Endometrium (tissue), 2 donors: ENCODE data around the gene IGFALS.

Source experiments
- FAIRE-seq: peaks from 2 replicates; lab custom pipeline; 2012; peaks lifted over from hg19 to GRCh38; lab: Jason Lieb, UNC
- donor health status: control.
- donor health status: control.

The IGFALS gene

DNA sequence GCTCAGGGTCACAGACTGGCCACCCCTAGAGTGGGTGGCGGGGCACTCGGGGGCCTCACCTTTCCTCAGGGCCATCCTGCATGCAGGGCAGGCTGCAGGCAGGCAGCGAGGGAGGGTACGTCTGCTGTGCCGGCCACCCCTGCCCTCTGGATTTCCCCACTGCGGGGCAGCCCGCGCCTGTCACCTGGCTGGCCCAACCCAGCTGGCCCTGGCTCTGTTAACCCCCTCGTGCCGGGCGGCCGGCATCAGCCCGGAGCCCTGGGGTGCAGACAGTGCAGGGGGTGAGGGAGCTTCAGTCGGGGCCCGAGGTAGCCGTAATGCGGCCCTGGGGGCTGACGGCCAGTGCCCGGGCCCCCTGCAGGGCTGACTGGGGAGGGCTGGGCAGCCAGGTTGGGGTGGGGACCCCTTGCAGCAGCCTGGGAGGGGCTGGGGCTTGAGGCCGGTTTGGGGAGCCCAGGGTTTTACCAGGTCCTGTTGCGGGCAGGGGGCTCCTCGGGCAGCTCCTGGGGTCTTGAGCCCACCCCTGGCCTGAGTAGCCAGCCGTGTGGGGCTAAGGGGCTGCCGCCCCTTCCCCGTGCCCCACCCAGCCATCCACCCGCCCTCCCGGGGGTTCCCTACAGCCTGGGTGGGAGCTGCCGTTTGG is at the start of gene IGFALS:
IGFALS (minus strand) TSS at position 128 of the 643 bp plus-strand sequence; CDS start at position 75, 53 bp downstream.
- FAIRE-seq = no peak

DNA sequence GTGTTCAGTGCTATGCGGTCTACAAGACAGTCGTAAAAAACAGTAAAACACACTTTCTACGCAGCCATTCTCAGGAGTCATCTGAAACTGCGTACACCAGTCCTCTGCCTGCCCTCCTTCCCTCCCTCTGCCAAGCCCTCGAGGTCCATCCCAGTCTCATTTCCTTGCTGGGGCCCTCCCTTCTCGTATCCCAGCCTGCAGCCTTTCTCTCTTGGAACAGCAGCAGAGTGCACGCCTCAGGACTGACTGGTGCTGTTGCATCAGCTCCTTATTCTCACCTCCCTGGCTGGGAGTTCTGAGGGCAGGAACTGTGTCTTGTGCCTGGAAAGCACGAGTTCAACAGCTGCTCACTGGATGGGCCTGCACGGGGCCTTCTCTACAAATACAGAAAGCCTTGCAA is 46.0 kb upstream of the IGFALS start:
- no peak for FAIRE-seq

DNA sequence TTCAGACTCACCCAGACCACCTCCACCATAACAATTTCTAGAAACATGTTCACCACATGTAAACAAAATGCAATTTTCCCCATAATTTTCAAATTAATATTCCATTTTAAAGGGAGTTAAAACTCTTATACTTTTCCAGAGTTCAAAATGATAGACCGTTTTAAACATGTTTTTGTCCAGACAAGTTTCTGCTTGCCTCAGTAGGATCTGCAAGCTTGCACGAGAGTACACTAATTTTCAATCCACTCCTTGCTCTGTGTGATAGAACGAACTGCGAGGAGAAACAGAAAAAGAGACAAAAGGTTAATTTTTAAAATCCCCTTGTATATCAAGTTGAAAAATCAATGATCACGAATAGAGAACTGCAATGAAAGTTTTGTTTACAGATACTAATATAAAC is 40.6 kb upstream of the IGFALS start:
- FAIRE-seq = no peak

DNA sequence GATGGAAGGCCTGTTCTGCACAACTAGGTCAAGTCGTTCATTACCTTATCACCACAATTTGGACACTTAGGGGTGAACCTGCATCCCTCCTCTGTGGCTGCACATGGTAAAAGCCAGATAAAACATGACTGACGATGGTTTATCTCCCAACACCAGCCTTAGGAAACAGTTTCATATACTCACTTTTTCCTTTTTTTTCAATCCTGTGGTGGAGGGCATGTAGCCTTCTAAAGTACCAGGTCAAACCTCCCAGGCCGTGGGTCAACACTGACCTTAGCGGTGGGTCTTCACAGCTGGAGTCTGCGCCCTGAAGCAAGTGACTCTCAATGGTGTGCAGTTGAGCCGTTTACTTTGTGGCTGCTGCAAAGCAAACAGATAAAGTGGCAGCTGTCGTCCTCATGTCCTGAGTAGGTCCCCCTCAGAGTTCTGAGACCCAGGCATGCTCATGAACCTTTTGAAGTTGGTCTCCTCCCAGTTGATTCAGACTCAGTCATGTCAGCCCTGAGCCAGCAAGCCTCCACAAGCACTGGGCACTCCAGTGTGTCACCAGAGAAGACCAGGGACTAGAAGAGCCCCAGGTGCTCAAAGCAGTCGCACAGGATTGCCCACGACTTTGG is 39.4 kb upstream of the IGFALS start:
- FAIRE-seq = no peak

DNA sequence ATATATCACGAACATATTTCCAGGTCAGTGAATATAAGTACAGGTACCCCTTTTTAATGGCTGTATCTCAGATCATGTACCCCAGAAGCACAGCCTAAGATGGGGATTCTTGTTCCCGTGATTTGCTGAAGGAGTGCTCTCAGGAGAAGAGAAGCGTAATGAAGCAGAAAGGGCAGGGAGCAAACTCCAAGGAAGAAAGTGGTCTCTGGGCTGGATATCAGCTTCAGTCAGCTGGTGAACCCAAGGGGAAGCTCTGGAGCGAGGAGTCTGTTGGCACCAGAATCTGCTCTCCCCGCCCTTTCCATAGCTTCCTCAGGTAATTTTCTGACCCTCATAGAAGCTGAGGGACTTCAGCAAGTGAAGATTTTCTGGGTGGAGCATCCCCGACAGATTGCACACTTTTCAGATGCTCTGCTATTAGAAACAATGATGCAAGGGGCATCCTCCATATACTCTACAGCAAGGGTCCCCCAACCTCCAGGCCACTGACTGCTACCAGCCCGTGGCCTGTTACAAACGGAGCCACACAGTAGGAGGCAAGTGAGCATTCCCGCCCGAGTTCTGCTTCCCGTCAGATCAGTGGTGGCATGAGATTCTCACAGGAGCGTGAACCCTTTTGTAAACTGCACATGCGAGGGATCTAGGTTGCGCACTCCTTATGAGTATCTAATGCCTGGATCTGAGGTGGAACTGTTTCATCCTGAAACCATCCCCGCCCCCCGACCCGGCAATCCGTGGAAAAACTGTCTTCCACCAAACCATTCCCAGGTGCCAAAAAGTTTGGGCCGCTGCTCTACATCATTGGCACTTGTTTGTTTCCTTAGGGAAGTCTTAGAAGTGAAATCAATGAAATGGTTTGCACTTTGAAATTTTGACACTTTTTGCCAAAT is 37.9 kb upstream of the IGFALS start:
- FAIRE-seq = no peak

DNA sequence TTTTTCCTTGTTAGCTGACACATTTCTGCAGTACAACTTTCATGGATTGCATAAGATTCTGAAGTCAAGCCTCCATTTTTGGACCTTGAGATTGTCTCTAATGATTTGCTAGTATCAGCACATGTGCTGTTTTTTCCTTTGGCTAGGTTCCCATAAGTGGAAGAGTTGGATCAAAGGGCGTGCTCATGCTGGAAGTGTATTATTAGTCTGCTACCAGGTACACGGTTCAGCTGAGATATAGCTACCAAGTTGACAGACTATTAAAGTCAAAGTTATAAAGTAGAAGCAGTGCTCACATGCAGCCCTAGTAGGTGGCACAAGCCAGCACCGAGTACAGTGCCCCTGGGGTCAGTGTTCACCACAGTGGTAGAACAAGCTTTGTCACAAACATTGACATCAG is 36.7 kb upstream of the IGFALS start:
- FAIRE-seq = no peak

DNA sequence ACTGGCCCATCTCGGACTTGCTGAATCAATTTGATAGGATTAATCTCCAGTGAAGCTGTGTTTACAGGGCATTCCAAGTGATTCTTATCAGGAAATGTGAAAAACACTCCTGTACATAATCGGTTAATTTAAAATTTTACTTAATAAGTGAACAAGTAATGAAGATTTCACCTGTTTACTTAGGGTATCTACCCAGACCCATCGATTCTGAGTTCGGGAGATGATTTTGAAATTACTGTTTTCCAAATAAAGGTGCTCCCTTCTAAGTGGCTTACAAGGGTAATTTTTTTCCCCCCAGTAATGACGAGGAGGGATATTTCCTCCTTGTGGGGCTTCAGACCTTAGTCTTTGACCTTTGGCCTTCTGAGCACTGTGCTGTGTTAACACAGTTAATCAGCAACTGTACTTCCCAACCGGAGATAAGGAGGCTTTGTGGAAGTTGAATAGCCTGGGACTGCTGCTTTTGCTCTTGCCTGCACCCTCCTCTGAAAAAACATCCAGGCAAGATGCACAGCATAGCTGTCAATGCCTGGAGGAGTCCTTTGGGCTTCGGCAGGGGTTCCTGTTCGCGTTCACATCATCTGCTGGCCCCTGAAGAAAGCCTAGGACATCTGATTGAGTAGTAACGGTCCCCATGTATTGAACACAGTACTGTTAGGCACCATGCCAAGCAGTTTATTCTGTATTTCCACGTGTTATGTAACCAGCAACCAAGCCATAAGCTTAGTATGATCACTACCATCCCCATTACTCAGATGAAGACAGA is 35.3 kb upstream of the IGFALS start:
- no peak for FAIRE-seq

DNA sequence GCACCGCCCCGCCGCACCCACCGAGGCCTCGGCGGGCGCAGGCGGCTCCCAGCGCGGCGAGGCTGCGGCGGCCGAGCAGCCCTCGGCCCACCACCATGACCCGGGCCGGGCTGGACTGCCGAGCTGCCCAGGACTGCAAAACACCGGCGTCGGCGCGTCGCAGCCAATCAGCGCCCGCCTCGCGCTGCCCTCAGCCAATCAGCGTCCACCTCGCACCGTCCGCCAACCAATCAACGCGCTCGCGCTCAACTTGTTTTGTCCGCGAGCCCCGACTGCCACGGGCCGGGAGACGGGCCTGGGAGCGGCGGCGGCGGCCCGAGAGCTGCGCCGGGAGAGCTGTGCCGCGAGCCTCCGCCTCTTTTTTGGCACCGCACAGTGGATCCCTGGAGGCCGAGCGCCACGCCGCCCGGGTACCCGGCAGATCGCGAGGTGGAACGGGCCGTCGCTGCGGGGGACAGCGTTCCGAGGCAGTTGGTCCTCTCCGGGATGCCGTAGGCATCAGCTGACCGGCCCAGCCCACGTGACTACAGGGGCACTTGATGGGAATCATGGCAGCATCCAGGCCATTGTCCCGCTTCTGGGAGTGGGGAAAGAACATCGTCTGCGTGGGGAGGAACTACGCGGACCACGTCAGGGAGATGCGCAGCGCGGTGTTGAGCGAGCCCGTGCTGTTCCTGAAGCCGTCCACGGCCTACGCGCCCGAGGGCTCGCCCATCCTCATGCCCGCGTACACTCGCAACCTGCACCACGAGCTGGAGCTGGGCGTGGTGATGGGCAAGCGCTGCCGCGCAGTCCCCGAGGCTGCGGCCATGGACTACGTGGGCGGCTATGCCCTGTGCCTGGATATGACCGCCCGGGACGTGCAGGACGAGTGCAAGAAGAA is 33.4 kb upstream of the IGFALS start, which contains the start of the genes FAHD1 and HAGH:
FAHD1 (plus strand) TSS at position 516 of the 883 bp plus-strand sequence; CDS start at position 549, 33 bp downstream.
HAGH (minus strand) TSS at position 135 of the 883 bp plus-strand sequence; CDS start at position 97, 38 bp downstream.
- no peak for FAIRE-seq

DNA sequence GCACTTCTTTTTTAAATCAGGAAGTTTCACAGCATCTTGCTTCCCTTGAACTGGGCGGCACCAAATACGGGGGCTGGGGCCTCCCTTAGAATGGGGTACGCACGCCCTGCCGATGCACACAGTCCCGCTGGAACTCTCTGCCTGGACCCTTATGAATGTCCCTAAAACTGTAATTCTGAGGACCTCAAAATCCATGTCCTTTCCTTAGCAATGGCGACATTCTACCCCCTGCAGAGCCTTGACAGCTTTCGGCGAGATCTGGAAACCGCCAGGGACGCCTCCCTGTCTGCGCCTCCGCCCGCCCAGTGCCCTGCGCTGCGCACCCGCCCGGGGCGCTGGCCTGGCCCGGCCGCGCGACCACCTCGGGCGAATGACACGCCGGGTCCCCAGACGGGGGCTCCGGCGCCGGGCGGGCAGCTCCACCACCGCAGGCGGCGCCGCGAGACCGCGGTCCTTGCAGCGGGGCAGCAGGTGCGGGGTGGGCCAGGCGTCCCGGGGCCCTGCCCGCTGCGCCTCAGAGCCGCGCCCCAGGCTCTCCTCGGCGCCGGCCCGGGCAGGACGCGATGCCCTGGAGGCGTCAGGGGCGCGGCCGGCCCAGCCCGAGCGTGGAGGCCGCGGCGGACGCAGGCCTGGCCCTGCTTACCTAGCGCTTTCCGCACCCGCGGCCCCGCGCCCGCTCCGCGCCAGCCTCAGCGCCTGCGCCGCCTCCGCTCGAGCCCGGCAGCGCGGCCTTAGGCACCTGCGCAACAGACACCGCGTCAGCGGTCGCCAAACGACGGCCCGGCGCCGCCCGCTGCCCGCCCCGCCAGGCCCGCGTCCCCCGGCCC is 32.6 kb upstream of the IGFALS start:
- no peak for FAIRE-seq

DNA sequence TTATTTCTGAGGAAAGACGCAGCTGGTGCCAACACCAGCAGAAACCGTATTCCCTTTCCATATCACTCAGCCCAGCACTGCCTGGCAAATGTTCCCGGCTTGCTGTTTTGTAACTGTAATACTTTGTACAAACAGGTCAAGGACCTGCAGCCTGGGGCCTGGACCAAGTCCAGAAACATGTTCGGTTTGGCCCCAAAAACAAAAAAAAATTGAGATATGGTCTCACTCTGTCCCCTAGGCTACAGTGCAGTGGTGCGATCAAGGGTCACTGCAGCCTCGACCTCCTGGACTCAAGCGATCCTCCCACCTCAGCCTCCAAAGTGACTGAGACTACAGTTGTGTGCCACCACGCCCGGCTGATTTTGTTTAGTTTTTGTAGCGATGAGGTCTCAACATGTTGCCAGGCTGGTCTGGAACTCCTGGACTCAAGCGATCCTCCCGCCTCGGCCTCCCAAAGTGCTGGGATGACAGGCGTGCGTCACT is 31.9 kb upstream of the IGFALS start:
- no peak for FAIRE-seq

DNA sequence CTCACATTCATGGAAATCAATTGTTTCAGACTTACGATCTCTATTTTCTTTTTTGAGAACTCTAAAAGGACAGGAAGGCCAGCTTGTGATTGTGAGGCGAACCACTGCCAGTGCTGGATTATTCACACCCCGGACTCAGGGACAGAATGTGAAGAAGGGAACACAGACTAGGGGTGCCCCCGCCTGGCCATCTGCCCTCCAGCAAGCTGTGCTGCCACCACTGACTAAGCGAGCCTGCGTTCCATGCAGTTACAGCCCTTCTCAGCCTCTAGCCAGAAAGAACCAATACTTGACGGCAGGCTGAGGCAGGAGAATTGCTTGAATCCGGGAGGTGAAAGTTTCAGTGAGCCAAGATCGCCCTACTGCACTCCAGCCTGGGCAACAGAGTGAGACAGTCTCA is 30.3 kb upstream of the IGFALS start:
- no peak for FAIRE-seq

DNA sequence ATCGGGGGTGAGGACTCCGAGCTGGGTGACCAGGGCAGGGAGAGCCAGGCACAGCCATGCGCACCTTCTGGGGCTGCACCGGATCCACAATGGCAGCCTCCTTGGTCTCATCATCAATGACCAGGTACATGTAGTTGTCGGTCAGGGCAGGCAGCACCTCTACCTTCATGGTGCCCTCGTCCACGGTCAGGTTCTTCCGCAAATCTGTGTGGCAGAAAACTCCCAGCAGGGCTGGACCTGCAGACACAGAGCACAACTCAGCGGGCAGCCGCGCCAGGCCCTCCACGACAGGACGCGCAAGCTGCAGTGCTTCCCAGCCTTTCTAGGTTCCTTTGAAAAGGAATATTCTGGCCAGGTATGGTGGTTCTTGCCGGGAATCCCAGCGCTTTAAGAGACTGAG is 29.3 kb upstream of the IGFALS start:
- no peak for FAIRE-seq

DNA sequence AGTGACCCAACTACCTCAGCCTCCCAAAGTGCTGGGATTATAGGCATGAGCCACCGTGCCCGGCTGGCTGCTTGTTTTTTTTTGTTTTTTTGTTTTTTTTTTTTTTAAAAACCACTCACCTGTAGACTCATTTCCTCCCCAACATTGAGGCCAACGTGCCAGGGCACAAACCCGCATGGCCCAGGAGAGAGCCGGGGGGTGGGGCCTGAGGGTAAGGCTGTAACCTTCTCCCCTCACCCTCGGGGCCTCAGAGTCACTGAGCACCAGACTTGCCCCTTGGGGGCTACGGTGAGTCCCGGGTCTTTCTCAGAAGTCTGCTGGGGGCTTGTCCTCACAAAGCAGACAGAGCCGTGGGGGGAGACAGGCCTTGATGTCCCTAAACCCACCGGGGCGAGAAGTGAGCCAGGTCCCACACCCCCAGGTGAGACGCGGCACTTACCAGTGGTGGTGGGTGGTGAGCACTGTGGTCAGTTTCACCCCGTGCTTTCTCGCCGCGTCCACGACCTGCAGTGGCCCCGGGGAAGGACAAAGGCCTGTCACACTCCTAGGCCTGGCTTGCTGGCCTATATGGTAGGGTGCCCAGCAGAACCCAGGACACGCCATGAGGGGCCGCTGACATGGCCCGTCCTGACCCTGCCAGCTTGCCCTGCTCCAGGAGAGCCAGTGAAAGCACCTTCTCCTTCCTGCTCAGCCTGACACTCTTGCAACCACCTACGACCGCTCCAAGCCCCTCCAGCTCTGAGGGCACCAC is 28.5 kb upstream of the IGFALS start:
- no peak for FAIRE-seq

DNA sequence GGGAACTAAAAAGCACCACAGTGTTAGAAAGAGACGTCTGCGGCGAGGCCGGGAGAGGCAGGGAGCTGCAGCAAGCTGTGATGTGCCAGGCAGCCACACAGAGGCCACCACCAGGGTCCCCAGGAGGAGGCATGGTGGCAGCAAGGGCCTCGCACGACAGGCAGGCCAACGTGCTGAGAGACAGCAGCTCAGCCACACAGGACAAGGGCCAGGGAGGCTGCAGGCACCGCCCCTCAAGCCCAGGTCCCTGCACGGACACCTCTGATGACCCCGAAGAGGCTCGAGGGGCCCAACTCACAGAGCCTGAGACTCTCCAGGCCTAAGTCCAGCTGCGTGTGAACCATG is 27.4 kb upstream of the IGFALS start:
- FAIRE-seq = no peak

DNA sequence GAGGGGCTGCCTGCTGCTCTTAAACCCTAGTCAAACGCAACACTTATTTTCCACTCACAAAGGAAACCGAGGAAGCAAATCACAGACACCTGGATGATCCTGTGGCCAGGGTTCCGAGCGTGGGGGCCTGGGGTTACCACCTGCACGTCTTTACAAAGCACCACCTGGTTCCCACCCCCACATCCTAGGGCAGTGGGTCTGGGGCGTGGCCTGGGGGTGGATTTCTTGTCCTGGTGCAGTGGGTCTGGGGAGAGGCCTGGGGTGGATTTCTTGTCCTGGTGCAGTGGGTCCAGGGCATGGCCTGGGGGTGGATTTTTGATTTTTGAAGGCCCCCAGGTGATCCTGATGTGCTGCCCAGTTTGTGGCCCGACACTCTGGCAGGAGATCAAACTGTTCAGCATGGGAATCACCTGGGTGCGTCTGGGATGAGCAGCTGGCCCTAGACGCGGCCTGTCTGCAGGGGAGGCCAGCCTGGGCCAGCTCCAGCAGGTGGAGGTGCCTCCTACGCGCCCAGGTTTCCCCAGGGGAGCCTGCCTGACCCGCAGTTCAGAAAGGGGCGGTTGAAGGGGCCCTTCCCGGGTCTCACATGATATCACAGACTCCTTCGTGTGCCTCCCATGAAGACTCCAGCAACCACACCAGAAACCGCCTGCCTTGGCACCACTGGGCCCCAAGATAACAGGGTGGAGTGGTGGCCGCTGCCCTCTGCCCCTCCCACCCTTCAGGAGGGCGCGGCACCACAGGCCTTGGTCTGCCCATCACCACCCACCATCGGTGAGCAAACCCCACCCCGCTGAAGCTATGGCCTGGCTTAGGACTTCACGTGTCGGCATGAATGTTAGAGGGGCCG is 26.8 kb upstream of the IGFALS start:
- no peak for FAIRE-seq

DNA sequence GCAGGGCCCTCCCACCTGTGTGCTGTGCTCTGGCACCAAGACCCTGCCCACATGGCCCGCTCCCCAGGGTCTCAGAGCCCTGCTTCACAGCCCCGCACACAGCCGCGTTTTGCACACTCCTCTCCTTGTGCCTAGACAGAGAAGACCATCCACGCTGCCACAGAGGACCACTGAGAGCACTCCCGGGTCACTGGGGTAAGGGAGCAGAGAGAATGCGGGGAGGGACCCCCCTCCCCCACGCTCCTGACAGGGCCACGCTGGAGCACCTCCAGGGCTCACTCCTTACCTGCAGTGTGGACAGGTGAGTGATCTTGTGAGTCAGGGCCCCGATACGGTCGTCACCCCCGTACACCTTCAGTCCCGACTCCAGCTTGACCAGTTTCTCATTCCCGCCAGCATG is 26.1 kb upstream of the IGFALS start:
- no peak for FAIRE-seq

DNA sequence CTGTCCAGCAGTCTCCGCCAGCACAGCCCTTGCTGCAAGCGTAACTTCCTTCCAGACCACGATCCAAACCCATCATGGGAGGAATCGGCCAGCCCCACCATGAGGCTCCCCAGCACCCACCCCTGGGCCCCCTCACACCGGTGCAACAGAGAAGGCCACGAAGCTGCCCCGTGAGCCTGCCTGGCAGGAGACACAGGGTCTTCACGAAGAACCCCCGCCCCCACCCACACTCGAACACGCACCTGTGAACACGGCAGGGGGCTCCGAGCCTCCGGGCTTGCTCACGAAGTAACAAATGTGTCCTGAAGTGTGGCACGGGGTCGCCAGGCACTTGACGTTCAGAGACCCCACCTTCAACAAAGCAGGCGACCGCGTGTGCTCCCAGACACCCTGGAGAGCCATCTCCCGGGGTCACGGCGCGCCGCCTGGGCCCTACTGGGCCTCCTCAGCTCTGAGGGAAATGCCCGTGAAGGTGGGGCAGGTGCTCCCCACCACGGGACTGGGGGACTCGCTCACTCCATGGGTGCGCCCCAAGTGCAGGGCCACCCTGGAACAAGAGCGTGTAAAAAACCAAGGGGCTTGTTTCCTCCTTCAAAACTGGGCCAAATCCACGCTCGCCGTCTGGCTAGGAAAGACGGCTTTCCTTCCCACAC is 25.5 kb upstream of the IGFALS start:
- no peak for FAIRE-seq
